NCI-H2029 treated with DMSO at 0.1 percent for 48 hours (cell line): Measurements from ENCODE around the gene KLHL26.

ENCODE experiments used
- DNase-seq: peaks from one replicate; lab custom pipeline; 2025; lab: John Stamatoyannopoulos, UW

The KLHL26 gene

DNA sequence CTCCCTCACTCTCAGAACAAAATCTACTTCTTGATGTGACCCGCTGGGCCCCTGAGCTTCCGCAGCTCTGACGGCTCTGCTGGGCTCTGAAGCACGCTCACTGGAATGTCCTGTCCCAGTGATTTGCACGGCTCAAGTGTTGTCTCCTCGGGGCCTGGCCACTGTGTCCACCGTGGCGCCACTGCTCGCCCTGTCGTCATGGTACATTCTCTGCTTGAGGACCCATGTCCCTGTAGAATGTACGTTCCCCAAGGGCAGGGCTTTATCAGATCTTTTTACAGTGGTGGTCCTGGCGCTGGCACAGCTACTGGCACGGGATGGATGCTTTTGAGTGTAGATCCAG is 12.1 kb downstream of the KLHL26 start:
- no peak for DNase-seq

DNA sequence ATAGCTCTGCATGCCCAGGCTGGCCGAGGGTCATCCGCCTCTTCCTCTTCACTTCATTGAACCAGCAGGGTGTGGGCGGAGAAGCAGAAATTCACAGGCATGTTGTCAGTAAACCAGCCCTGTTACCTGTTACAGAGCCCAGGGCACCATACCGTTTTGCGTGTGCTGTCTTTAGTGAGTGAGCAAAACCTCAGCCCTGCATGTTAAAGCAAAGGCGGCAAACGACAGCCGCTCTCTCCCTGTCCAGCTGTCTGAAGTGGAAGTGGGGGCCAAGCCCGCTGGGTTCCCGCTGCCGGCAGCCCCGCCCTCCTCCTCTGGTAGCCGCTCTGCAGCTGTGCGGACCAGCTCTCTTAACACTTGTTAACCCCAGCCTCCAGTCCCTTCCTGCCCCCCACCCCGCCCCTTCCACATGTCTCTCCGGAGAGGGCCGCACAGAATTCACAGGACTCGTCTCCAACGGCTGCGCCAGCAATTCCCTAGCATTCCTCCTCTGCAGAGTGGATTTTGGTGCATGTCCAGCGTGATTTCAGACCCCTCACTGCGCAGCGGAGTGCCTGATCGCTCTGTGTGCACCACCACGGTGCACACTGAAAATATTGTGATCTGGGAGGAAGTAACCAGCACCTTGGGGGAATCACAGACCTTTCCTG is 12.7 kb downstream of the KLHL26 start:
- DNase-seq: no peak

DNA sequence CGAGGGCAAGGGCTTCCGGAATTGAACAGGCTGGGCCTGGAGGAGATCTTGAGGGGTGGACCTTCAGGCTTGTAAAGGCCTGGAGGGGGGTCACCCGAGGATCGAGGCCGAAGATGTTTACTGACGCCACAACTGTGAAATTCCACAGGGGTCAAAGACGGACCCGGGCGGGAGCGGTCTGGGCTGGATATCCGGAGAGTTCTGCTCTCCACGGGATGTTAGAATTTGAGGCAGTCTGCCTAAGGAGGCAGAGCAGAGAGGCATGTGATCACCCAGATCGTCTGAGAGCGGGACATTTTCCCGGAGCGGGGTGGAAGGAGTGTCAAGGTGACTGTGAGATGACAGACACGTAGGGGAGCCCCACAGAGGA is 13.2 kb downstream of the KLHL26 start:
- no peak for DNase-seq

DNA sequence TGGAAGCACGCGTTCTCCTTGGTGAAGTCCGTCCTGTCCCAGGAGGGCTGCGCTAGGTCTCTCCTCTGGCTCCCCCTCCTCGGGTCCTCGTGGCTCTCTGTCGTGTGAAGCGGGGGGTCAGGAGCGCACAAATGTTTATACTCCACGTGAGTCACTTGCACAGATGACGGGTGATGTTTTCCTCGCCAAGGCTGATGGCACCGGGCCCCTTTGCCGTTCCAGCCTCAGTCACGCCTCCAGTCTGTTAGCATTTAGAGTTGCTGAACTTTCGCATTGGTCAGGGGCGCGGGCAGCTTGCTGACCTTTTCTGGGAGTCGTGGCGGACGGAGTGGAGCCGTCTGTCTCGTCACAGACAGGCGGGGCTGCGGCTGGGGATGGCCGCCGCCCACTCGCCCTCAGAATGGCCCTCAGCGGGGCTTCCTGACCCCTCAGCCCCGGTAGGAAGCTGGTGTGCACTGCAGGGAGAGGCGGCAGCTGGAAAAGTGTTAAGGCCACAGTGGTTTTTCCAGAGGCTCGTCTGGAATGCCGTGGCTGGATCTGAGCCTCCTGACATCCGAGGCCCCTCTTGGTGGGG is 13.7 kb downstream of the KLHL26 start:
- DNase-seq: no peak

DNA sequence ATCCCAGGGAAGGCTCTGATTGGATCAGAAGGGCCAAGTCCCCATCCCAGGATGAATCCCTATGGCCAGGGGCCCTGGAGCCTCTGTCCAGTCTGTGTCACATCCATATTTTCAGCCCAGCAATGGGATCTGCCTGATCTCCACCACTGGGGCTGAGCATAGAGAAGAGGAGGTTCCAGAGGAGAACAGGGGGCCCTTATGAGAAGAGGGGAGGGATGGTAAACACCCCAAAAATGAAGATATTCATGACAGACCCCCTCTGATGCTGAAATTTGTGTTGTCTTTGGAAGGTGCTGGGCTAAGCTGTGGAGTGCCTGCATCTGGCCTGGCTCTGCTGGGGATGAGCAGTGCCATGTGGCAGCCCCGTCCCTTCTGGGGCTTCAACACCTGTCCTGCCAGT is 14.5 kb downstream of the KLHL26 start:
- DNase-seq: no peak

DNA sequence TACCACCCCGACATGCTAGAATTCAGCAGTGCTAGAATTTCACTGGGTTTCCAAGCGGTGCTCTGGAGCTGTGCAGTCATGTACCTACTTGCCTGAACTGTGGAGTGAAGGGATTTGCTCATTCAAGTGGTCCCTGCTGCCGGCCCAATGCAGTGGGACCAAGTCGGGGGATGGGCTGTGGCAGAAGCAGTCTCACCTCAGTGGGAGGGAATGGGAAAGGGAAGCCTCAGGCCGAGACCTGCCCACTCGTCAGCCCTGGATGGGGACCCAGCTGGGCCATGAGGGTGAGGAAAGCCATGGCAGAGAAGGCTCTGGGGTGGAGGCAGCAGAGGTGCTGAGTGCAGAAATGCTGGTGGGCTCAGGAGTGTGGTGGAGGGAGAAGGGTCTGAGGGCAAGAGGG is 14.9 kb downstream of the KLHL26 start:
- no peak for DNase-seq

DNA sequence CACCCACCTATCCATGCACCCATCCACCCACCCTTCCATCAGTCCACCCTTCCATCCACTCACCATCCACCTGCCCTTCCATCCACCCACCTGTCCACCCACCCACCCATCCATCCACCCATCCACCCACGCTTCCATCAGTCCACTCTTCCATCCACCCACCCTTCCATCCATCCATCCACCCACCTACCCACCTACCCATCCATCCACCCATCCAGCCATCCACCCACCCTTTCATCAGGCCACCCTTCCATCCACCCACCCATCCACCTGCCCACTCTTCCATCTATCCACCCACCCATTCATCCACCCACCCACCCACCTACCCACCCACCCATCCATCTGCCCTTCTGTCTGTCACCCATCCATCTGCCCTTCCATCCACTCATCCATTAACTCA is 17.0 kb downstream of the KLHL26 start:
- no peak for DNase-seq

DNA sequence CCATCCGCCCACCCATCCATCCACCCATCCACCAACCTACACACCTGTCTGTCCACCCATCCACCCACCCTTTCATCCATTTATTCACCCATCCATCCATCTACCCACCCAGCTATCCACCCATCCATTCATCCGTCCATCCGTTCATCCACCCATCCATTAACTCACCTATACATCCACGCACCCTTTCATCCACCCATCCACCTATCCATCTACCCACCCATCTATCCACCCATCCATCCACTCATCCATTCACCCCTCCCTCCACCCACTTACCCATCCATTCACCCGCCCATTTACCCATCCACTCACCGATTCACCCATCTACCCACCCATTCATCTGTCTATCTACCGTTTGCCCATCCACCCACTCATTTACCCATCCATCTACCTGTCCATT is 17.6 kb downstream of the KLHL26 start:
- no peak for DNase-seq

DNA sequence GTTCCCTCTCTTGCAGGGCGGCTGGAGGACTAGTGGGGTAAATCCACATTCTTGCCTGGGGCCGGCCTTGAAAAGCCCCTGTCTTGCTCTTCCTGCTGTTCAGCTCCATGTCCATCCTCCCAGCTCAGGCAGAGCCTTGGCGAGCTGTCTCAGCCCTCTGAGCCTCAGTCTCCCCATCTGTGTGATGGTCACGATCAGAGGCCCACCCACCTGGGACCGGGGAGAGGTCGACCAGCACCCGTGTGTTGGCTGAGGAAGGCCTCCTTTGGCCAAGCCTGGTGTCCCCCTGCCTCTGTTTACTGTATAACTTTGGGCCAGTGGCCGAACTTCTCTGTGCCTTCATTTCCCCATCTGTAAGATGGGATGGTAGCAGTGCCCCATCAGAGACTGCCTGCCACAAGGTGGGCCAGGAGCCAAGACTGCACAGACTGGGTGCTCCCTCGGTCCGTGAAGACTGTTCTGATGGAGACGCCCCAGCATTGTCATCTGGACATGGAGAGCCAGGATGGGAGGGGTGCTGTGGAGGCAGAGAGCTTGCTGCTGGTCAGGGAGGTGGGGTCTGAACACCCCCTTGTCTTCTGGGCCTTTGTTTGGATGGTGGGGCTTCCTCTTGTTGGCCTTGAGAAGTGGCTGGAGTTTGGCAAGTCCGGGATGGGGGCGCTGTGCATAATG is 18.5 kb downstream of the KLHL26 start:
- DNase-seq: no peak

DNA sequence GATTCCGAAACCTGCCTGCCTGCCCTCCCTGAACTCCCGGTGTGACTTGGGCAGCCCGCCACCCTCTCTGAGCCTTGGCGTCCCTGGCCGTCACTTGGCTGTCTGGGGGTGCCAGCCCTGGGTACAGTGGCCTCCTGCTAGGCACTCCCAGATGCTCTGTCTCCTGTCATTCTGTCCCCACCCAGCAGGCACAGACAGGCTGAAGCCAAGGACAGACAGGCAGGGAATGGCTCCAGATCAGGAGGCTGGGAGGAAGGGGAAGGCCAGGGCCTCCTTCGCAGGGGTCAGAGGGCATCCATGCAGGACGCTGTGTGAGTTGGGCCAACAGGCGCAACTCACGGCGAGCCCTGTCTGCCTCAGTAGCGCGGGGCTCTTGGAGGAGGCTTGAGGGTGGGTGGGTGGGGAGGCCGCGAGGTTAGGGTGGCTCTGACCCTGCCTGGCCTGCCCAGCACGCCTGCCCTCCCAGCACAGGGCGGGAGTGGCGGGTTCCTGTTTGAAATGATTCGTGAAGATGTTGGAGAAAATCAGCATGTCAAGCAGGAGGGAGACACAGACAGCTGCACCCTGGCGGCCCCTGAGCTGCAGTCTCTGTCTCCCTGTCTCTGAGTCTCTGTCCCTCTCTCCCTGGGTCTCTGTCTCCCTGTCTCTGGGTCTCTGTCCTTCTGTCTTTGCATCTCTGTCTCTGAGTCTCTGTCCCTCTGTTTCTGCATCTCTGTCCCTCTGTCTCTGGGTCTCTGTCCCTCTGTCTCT is 19.7 kb downstream of the KLHL26 start:
- no peak for DNase-seq

DNA sequence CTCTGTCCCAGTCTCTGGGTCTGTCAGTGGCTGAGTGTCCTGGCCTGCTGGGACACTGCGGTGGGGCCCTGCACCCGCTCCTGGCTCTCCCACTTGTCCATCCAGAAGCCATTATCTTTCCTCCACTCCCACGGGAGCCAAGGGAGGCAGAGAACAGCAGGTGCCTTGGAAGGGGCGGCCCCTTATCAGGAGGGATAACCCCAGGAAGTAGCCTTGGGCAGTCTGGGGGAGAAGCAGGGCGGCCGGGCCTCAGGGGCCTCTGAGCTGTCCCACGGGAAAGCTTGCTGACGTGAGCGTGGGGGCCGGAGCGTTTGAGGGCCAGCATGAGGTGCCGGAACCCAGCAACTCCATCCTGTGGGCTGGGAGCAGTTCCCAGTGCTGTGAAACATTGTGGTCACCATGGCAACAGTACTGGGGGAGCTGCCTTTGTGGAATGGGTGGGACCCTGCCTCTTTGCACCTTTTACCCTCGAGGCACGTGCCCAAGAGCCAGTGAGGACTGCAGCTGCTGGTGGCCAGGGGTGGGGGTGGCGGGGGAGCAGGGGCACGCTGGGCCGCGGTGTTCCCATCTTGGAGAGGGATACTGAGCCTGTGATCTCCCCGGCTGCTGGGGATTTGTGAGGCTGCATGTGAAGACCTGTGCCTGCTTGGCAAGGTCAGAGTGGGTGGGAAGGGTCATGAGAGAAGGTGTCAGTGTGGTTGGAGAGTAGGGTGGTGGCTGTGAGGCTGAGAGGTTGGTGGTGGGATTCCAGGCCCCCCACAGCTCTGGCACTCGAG is 20.9 kb downstream of the KLHL26 start:
- DNase-seq: no peak

DNA sequence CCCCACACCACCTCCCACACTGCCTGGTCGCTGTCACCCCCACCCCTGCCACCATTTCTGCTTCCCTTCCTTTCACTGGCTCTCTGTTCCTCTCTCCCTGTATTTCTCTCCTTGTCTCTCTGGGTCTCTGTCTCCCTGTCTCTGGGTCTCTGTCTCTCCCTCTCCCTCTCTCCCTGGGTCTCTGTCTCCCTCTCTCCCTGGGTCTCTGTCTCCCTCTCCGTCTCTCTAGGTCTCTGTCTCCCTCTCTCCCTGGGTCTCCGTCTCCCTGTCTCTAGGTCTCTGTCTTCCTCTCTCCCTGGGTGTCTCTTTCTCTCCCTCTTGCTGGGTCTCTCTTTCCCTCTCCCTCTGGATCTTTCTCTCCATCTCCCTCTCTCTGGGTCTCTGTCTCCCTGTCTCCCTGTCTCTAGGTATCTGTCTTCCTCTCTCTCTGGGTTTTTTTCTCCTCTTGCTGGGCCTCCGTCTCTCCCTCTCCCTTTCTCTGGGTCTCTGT is 21.6 kb downstream of the KLHL26 start:
- DNase-seq: no peak

DNA sequence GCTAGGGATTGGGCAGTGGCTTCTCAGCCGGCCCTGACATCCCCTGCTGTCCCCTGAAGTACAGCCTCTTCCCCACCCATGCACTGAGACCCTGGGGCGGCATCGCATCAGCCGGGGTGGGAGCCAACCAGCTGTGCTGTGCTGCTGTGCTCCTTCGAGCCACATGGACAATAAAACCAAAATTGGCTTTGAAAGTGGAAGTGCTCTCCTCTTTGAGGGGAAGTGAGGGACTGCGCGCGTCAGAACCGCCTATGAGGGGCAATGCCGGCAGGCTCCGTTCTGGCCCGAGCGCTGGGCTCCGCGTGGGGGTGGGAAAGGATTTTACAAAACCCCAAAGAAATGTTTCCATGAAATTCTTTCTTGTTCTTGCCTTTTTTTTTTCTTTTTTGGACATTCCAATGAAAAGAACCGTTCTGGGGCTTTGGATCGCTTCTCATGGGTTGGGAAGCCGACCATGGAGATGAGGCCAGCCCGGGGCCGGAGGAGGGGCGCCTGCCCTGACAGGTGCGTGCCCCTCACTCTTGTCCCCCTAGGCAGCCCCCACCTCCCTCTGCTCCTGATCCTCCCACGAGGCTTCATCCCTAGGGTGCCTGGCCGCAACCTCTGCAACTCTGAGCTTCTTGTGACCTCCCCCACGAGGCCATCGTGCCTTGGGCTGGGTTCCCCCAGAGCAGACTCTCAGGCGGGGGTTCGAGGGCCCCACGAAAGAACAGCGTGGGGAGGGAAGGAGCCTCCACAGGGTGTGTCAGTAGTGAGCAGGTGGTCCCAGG is 22.6 kb downstream of the KLHL26 start:
- no peak for DNase-seq

DNA sequence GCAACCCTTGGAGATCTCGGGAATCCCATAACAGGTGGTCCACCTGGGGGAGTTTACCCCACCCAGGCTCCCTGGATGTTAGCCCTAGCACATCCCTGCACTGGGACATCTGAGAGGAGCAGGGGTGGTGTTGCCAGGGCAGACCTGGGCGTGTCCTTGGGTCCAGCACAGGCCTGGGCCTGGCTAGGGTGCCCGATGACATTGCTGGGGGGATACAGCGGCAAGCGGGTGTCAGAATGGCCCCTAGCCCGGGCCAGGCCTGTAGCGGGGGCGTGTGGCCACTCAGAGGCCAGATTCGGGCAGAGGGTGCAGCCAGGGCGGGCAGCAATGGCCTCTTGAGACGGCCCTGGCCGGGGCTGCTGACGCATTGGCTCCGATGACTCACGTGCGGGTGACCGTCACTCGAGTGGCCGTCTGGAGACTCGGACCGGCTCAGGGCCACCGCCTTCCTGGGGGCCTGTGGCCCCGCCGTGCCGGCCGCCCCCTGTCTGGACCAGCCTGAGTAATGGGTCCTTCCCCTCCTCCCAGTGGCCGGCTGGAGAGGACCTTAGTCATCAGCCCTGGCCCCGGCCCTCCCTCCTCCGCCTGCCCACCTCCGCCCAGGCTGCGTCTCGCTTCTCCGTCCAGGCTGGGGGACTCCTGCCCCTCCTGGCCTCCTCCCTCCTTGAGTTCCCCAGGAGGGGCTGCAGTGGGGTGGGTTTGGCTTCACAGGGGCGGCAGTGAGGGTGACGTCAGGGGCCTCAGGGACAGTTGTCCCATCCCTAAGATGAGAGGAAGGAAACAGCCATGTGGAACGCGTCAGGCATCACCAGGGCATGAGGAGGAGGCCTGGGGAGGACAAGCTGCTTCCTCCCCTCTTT is 23.5 kb downstream of the KLHL26 start:
- no peak for DNase-seq

DNA sequence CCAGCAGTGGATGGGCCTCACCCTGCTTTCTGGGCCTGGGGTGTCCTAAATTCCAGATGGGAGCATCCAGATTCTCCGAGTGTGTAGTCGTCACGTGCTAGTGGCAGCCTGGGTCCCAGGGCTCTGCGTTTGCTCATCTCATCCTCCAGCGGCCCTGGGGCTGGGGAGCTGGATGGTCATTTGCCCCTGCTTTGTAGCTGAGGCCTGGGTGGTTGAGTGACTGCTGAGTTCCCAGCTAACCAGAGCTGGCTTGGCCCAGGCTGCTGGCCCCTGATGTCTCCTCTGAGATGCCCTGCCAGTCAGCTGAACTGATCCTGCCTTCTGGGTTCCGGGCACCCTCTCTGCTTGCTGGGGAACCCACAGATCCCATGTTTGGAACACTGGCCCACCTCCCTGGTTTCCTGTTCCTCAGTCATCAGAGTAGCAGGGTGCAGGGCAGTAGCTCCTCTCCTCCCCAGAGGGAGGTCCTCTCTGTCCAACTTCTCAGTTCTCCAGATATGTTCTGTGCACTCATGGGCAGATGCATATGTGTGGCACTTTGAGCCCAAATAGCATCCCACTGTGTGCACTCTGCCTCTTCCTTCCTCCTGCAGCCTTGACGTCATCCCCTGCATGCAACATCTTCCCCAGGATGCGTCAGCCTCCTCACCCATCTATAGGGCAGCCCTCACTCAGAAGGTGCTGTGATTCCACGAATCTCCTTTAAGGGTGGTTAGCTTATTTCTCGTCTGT is 24.3 kb downstream of the KLHL26 start:
- DNase-seq: no peak

DNA sequence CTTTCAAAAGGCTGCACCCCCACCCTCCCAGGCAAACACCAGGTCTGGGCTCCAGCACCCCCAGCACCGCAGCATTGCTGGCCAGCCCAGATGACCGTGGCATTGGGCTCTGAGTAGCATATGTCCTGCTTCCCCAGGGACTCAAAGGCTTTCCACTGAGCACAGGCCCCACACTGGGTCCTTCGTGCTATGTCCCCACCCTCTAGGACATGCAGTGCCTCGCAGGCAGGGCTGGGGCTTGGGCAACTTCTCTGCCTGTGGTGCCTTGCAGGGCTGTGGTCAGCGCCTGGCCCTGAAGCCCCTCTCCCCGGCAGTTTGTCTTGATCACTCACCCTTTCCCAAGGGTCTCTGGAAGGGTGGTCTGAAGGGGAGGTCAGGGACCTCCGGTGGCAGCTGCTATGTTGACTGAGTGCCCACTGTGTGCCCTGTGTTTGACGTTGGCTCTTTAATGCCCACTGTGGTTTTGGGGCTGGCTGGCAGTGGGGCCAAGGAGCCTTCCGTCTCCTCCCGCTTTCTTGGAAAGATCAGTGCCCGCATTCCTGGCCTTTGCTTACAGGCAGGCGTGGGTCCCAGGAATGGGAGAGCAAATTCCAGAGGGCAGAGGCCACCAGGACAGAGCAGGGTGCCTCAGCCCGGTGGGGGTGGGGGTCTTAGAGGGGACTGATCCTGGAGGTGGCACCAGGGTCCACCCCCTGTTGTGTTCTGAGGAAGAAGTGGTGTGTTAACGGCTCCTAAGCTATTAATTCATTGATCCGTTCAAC is 26.3 kb downstream of the KLHL26 start:
- no peak for DNase-seq

DNA sequence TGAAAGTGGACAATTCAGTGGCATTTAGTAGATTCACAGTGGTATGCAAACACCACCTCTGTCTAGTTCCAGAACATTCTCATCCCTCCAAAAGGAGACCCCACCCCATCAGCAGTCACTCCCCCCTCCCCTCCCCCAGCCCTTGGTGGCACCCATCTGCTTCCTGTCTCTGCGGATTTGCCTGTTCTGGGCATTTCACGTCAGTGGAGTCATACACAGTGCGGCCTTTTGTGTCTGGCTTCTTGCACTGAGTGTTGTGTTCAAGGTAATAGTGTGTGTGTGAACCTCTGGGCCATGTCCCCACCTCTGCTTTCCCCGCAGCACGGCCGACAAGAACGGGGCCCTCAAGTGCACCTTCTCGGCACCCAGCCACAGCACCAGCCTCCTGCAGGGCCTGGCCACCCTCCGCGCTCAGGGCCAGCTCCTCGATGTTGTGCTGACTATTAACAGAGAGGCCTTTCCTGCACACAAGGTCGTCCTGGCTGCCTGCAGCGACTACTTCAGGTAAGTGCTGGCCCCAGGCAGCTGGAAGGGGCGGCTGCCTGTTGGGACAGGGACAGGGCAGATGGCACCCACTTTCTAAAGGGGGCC is 27.2 kb downstream of the KLHL26 start:
- no peak for DNase-seq

DNA sequence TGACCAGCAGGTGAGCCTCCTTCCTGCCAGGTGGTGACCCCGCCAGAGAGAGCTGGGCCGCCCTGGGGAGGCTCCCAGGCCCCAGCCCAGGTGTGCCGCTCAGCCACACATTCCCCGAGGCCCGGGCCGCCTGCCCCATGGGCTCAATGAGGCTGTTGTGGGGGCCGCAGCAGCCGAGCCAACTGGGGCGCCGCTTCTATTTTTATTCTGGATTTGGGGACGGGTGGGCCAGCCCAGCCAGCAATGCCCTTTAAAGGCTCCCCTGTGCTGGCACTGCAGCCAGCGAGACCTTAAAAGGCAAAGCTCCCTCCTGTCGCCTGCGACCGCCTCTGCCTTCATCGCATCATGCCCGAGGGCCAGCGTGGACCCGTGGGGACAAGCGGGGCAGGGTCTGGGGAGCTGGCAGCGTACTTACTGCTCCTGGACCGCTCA is 29.0 kb downstream of the KLHL26 start:
- DNase-seq: no peak

DNA sequence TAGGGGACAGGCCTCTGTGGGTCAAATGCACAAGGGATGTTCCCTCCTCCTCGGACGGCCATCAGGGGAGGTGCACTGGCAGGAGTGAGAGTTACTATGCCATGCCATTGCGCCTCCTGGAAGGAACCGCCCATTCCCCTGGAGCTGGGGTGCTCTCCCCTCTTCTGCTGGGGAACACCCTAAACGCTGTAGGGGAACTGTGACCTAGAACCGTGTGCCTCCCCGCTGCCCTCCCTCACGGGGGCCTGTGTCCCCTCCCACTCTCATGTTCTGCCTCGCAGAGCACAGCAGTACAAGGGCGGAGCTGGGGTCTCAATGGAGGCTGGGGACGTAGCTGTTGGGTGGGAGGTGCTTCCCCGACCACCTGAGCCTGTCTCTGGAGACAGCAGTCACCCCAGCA is 29.5 kb downstream of the KLHL26 start:
- DNase-seq: no peak
